ENCODE data around the gene KIFC1.
"Not testable (repeated sequence)": the region's sequence is repeated elsewhere in the genome, so short reads cannot be mapped to it uniquely, and the experiment has no call there.

KIFC1 gene

DNA sequence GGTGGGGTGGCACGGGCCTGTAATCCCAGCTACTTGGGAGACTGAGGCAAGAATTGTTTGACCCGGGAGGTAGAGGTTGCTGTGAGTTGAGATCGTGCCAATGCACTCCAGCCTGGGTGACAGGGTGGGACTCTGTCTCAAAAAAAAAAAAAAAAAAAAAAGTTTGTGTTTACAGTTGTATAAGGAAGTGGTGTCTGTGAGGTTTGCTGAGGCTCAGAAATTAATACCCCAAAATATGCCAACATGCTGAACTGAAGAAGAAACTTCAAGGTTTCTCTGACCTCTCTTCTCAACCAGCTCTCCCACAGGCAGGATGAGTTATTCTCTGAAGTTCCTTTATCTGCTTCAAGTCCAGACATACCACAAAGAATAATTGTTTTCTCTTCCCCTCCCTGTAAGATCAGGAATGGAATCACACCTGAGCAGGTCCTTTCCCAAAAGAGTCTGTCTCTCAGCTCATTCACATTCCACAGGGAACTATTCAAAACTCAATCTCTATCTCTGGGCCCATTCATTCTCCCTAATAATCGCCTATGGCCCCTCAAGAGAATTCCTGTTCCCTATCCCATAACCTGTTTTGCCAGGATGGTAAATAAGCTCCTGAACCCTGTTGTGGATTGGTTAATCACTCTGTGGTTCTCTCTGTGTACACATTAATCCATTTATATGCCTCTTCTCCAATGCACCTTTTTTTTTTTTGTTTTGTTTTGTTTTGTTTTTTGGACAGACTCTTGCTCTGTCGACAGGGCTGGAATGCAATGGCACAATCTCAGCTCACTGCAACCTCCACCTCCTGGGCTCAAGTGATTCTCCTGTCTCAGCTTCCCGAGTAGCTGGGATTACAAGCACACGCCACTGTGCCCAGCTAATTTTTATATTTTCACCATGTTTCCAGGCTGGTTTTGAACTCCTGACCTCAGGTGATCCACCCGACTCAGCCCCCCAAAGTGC lies 17.4 kb upstream of the KIFC1 start:
- DNase-seq (ENCODE audit: low spot score), result no peak

DNA sequence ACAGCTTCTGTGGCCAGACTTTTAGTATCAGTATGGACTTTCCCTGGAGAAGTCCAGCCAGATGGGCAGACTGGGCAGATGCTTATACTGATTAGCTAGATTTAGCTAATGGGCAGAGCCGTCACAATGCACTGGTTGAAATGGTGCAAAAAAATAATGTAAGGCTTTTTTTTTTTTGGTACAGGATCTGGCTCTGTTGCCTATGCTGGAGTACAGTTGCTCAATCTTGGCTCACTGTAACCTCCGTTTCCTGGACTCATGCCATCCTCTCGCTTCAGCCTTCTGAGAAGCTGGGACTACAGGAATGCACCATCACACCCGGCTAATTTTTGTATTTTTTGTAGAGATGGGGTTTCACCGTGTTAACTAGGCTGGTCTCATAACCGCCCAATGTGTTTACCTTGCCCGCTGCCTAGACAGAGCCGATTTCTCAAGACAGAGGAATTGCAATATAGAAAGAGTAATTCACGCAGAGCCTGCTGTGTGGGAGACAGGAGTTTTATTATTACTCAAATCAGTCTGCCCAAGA lies 16.4 kb upstream of the KIFC1 start:
- peak; percentile 83 for DNase-seq (ENCODE audit: low spot score)

GRCh38 chr6:33377171-33377570 lies 14.5 kb upstream of the KIFC1 start:
- DNase-seq (ENCODE audit: low spot score), result no peak

- DNase-seq (ENCODE audit: low spot score), result not testable (repeated sequence)
These were observed 12.4 kb upstream of the KIFC1 start for GRCh38 chr6:33379184-33379583.

DNA sequence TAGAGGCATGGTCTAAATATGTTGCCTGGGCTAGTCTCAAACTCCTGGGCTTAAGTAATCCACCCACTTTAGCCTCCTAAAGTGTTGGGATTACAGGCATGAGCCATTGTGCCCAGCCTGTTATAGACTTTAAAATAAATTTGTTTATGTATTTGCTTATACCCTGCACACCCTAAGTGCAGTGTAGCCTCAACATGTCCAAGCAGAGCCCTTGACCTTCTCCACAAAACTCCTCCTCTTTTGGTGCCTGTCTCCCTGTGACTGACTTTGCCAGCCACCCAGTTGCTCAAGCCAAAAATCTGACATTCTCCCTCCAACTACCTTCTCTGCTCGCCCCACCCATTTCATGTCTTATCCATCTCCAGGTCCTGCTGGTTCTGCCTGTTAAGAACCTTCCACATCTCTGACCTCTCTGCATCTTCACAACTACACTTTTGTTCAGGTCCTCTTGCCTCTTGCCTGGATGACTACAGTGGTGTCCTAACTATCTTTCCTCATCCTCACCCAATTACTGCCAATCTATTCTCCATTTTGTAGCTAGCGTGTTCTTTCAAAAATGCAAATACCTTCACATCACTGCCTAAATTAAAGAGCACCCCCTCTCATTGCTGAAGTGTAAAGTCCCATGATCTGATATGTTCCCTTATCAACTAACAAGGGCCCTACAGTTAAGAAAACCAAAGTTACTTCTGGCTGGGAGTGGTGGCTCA lies 11.2 kb upstream of the KIFC1 start:
- DNase-seq (ENCODE audit: low spot score), result no peak

- DNase-seq (ENCODE audit: low spot score), result no peak
These were observed 8.0 kb upstream of the KIFC1 start for GRCh38 chr6:33383427-33384185.

DNA sequence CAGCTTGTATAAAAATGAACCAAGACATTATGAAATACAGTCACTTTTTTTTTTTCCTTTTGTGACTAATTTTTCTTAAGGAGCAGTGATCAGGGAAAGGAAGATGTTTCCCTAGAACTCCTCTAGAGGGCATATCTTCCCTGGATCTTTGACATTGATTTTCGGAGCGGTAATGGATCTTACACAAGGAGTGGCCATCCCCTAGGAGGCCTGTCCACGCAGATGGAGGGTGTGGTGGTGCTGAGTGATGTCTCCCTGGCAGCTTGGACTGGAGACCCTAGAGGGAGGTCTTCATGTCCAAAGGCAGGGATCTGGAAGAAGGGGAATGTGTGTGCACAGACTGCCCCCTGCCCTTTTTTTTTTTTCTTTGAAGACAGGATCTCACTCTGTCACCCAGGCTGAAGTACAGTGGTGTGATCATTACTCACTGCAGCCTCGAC lies 7.0 kb upstream of the KIFC1 start:
- DNase-seq (ENCODE audit: low spot score), result no peak

GRCh38 chr6:33390173-33390572 lies 1.4 kb upstream of the KIFC1 start:
- DNase-seq (ENCODE audit: low spot score), result no peak

- DNase-seq (ENCODE audit: low spot score), result no peak
These were observed 801 bp upstream of the KIFC1 start for GRCh38 chr6:33390767-33391277.

DNA sequence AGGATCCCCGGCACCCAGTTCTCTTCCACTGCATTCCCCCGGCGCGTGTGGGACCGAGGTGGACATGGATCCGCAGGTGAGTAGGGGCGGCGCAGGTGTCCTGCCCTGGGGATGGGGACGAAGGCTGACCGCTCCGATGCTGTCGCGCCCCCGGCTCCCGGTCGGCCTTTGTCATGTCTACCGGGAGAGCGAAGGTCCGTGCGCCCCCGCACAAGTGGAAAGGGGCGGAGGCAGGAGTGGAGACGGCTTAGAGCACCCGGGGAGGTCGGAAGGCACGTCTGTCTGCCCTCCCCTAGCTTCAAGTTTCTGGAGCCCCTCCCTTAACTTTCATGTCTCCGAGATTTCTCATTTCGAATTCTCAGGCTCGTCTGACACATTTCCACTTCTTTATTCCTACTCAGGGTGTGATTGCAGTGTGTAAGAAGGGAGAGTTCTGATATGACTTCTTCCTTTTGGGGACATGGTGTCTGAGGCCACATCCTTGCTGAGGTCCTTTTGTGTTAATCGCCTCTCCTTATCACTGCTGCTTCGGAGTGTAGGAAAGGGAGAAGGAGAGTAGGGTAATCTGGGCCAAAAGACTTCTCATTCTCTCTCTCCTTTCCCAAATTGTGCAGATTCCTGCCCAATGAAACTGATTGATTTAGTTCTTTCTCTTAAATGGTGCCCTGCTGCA lies 435 bp downstream of the KIFC1 start:
- no peak for DNase-seq (ENCODE audit: low spot score)

DNA sequence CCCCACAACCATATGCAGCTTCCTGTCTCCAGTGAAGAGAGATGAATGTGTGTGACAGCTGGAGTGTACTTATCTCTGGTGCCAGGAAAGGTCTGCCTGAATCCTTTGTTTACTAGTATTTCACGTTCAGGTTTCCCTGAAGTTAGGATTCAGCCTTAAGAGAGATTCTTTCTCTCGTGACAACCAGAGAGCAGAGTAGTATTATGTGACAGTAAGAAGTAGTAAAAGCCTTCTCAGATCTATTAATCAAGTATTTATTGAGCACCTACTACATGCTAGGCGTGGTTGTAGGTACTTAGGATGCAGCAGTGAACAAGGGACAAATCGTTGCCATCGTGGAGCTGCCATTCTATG lies 949 bp downstream of the KIFC1 start:
- DNase-seq (ENCODE audit: low spot score), result no peak

- DNase-seq (ENCODE audit: low spot score), result no peak
These were observed 1.4 kb downstream of the KIFC1 start for GRCh38 chr6:33392979-33393378.

- DNase-seq (ENCODE audit: low spot score), result no peak
These were observed 5.9 kb downstream of the KIFC1 start for GRCh38 chr6:33397541-33397940.

- DNase-seq (ENCODE audit: low spot score), result not testable (repeated sequence)
These were observed 7.0 kb downstream of the KIFC1 start for GRCh38 chr6:33398601-33399000.

- DNase-seq (ENCODE audit: low spot score), result not testable (repeated sequence)
These were observed 8.3 kb downstream of the KIFC1 start for GRCh38 chr6:33399881-33400280.

GRCh38 chr6:33404884-33405283 lies 13.3 kb downstream of the KIFC1 start:
- DNase-seq (ENCODE audit: low spot score), result peak; percentile 18

DNA sequence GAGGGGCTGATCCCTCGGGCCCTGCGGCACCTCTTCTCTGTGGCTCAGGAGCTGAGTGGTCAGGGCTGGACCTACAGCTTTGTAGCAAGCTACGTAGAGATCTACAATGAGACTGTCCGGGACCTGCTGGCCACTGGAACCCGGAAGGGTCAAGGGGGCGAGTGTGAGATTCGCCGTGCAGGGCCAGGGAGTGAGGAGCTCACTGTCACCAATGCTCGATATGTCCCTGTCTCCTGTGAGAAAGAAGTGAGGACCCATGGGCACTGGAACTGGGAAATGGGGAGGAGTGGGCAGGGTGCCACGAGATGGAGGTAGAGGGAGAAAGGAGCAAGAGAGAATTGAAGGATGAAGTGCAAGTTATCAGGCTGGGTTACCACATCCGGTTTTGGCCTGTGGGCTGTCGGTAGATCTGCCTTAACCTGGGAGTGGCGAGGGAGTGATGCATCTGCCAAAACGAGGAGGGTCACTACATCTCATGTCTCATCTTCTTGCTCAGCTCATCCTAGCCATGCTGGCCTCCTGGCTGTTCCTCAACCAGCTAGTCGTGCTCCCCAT lies 13.8 kb downstream of the KIFC1 start:
- peak; percentile 55 for DNase-seq (ENCODE audit: low spot score)

DNA sequence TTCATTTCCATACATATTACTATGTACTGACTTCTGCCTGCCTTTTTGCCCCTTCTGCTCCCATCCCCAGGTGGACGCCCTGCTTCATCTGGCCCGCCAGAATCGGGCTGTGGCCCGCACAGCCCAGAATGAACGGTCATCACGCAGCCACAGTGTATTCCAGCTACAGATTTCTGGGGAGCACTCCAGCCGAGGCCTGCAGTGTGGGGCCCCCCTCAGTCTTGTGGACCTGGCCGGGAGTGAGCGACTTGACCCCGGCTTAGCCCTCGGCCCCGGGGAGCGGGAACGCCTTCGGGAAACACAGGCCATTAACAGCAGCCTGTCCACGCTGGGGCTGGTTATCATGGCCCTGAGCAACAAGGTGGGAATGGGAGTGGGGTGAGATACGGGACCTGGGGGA lies 14.5 kb downstream of the KIFC1 start:
- peak; percentile 54 for DNase-seq (ENCODE audit: low spot score)

DNA sequence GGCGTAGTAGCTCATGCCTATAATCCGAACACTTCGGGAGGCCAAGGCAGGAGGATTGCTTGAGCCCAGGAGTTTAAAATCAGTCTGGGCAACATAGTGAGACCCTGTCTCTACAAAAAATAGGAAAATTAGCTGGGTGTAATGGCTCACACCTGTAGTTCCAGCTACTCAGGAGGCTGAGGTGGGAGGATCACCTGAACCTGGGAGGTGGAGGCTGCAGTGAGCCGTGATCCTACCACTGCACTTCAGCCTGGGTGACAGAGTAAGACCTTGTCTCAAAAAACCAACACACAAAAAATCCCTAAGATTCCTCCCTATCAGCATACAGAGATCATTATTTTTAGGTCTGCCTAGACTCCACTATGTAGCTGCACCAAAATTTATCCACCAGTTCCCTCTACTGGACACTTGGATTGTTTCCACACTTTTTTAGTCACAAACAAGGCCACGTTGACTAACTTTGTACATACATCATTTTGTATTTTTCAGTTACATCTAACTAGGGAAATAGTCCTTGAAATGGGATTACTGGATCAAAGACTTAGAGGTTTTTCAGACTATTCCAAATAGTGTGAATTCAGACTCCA lies 15.6 kb downstream of the KIFC1 start:
- no peak for DNase-seq (ENCODE audit: low spot score)

DNA sequence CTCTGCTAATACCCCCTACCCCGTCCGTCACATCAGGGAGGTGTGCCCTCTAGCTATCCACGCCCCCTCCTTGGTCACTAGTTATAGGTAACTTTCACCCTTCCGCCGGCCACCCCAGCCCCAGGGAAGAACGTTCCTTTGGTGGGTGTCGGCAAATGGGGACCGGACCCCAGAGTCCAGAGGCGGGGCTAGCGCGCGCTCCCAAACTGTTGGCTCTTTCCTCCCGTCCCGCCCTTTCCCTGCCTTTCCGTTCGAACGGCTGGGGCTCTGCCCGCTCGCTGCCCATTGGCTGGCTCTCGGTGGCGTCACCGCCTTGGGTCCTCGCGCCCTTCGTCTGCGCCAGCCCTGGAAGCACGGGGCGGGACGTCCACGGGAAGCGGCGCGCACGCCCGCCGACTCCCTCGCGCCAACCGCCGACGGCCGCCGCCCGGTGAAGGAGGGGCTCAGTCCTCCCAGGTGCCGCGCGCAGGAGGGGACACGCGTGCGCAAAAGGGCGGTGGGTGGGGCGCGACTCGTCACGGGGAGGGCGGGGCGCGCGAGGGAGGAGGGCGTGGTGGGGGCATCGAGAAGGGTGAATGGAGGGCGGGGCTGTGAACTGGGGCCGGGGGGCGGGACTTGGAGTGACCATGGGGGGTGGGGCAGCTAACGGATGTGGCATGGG lies 18.6 kb downstream of the KIFC1 start:
- DNase-seq (ENCODE audit: low spot score), result peak; percentile 98

Measured in left forelimb (tissue), 1 donor.